ENCODE data around the gene KLHDC7A.

KLHDC7A gene

DNA sequence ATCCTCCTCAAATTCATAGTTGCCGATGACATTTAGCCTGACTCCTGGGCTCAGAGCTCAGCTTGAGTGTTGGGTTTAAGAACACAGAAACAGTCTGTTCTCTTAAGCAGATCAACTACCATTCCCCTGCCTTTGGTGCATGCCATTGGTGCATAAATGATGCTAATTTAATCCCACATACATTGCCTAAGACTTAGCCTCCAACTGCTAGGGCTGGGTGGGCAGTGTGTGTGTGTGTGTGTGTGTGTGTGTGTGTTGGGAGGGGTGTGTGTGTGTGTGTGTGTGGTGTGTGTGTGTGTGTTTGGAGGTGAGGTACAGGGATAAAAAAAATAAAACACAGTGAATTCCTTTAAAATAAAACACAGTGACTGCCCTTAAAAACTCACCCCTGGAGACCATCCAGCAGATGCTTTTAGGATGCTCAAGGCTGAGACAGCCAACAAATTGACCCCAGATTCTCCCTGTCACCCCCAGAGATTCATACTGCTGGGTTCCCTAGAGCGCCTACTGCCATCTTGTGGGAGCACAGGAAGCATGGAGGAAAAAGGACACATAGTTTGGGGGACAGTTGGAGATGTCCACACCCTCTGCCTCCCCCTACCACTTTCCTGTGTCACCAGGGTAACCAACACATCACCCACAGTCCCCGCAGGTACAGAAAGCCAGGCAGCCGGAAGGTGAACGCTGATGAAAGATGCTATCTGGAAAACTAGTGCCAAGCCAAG lies 30.6 kb downstream of the KLHDC7A start:
- no peak for DNase-seq

DNA sequence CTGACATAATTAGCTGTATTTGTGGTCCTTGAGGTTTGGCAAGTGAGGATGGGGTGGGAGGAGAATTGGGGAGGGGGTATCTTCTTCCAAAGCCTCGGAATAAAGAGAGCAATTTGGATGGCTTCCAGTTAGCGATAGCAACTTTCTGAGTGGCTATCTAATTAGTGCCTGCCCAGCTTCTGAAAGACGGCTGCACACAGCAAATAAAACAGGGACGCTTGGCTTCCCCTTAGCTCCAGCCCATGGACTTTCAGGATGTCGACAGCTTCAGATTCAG lies 31.1 kb downstream of the KLHDC7A start:
- DNase-seq: no peak

DNA sequence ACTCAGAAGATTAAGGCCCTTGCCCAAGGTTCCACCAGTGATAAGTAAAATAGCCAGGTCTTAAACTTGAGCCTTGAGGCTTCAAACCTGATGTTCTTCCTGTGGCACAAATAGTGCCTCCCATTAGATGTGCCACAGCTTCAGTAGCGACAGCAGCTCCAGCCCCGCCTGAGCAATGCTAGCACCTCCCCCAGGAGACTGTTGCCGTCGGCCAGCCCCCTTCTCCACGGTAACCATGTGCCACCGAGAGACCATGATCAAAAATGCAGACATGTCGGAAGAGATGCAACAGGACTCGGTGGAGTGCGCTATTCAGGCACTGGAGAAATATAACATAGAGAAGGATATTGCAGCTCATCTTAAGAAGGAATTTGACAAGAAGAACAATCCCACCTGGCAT lies 32.2 kb downstream of the KLHDC7A start:
- no peak for DNase-seq

DNA sequence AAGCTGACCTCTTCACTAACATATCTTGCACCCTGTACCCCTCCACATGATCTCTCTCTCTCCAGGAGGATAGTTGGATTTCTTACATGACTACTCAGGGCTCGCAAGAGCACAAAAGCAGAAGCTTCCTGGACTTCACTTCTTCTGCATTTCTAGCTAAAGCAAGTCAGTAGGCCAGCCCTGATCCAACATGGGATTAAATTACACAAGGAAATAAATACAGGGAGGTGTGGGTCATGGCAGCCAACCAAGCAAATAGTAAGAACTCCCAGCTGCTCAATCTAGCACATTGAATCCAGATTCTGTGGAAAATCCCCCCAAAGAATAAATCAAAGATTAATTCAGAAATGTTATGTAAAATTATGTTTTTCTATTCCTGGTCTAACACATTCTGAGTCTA lies 33.3 kb downstream of the KLHDC7A start:
- no peak for DNase-seq

DNA sequence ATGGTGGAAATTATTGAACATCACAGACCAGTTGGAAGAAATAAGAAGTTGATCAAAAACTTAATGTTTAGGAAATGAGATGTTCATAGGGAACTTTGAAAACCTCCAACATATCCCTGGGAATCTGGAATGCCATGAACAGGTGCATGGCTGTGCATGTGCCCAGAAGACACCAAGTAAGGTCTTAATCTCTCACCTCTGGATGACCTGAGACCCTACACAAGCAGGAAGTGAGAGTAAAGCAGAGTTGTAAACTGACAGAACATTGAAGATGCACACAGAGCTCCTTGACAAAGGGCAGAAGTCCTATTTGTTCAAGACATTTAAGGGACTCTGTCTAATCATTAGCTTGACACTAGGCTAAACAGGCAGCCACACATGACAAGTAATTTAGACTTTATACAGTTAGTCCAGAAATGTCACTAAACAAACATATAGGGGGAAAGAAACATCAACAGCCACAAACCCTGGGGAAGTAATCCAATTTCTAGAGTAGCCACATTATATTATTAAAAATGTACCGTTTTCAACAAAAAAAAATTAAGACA lies 34.5 kb downstream of the KLHDC7A start:
- no peak for DNase-seq

DNA sequence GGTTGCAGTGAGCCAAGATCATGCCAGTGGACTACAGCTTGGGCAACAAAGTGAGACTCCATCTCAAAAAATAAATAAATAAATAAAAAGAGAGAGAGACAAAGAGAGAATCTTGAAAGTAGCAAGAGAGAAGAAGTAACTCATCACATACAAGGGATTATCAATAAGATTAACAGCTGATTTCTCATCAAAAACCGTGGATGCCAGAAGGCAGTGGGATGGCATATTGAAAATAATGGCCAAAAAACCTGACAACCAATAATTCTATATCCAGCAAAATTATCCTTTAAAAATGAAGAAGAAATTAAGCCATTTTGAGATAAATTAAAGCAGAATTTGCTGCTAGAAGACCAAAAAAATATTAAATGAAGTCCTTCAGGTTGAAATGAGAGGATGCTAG lies 35.7 kb downstream of the KLHDC7A start:
- DNase-seq: no peak

DNA sequence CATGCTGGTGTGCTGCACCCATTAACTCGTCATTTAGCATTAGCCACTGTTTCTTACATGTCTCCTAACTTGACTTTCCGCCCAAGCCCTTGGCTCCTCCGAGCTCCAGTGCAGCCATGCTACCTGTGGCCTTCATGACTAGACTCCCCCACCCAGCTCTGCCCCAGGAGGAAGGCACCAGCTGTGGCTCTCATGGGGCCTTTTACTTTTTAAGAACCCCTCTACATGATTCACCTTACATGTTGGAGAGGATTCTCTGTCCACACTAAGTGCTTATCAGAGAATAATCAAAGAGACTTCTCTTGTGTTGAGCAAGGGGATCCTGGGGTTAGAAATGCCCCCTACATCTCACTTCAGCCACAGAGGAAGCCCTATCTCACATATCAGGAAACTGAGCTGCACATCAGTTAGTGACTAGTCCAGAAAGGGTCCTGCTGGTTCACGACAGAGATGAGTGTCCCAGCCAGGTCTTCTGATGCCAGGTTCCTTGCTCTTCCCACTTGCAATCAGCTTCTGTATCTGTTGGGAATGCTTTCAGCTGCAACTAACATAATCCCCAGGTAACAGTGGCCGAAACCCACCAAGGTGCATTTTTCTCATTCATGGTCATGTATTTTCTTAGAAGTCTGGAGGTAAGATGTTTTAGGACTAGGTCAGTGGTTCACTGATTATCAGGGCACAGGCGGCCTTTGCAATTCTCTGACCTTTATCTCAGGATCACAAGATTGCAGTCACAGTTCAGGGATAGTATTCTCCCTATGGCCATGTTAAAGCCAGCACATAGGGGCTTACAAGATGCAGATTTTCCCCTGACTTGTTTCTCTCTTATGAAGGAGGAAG lies 45.9 kb downstream of the KLHDC7A start:
- no peak for DNase-seq

DNA sequence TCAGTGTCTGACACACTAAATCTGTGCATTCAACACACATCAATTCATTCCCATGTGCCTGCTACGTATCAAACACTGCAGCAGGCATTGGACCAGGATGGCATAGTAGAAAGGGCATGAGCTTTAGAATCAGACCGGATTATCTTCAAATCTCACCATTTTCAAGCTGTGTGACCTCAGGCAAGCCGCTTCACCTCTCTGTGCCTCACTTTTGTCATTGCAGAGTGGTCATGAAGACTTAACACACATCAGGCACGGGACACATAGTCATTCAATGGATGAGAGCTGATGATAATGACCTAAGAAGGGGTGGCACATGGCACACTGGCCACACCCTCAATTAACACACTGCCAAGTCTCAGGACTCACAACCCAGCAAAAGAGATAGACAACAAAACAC lies 46.8 kb downstream of the KLHDC7A start:
- DNase-seq: no peak

DNA sequence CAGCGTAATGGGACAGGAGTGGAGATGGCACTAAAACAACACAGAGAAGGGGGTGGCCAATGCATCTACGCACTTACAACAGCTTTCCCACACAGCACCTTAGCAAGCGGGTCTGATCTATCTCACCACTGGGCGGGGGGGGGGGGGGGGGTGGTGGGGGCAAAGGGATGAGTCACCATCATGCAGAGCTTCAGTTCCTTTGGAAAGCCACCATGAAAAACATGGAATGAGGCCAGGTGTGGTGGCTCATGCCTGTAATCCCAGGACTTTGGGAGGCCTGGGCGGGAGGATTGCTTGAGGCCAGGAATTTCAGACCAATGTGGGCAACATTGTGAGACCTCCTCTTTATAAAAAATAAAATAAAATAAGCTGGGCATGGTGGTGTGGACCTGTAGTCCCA lies 47.2 kb downstream of the KLHDC7A start:
- no peak for DNase-seq

DNA sequence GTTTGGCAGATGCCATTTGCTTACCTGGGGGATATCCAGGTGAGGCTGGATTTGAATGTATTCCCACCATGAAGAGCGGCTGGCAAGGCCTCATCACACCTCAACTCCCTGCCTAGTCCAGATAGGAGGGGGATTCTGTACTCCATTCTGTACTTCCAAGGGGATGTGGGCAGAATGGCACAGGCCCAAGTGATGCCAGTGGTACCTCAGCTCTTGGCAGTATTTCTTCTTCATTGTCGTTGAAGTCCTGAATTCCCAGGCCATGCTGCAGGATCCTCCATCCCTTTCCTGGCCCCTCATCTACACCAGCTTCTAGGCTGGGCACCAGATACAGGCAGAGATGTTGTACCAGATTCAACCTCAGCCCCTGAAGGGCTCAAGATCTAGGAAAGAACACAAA lies 47.9 kb downstream of the KLHDC7A start:
- no peak for DNase-seq

DNA sequence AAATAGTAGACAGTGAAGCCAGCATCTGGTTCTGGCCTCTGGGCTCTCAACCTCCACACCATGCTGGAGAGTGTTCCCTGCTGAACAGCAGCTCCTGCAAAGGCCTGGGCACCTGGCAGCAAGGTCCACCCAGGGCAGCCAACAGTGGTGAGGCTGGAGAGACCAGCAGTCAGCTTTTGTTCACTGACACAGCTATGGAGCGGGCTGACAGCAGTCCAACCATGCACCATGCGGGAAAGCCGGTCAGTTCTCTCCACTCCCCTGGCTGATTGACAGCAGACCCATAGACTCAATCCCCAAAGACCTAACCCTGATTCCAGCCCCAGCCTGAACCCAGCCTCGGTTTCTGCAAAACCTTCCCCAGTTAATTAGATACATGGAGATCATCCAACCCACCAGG lies 49.0 kb downstream of the KLHDC7A start:
- no peak for DNase-seq

DNA sequence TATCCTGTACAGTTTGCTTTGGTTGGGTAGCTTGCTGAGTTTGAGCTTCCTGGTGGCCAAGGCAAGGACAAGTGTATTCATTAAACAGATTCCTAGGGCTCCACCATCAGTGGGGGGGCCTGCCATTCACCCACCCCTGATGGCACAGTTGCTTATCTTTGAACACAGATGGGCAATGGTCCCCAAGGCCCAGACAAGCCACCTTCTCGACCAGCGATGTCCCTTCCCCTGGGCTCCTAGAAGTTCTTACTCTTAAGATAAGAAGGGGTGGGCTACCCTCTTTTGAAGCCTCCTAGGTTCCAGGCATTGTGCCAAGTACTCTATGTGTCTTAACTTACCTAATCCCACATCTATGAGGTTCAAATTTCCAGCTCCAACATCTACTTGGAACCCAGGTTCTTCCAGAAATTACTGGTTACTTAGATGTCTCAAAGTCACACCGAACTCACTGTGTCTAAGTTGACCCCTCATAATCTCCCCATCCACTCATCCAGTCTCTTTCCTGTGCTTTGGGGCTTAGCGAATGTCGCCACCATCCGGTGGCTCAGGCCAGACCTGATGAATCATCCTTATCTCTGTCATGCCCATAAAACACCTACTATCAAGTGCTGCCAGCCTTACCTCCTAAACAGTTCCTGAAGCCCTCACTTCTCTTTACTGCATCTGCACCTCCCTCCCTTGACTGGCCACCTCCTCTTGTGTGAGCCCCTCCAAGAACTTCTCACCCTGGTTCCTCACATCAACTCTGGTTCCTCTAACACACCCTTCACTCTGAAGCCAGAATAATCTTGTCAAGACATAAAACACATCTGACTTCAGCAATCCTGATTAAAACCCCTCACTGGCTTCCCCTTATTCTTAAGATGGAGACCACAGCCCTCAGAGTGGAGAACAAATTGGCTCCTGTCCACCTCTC lies 50.1 kb downstream of the KLHDC7A start:
- DNase-seq: no peak

DNA sequence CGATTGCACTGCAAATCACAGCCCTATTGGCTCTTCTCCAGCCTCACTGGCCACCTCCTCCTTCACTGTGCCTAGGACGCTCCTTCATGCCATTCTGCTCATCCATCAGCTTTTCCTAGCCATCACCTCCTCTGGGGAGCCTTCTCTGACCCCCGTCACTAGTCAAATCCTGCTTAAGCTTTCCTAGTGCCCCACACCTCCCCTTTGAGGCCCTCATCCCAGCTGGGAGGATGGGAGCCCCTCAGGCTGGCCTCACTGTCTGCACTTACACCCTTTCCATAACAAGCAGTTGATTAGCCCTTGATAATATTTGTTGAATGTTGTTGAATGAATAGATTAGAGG lies 50.7 kb downstream of the KLHDC7A start:
- DNase-seq: no peak

DNA sequence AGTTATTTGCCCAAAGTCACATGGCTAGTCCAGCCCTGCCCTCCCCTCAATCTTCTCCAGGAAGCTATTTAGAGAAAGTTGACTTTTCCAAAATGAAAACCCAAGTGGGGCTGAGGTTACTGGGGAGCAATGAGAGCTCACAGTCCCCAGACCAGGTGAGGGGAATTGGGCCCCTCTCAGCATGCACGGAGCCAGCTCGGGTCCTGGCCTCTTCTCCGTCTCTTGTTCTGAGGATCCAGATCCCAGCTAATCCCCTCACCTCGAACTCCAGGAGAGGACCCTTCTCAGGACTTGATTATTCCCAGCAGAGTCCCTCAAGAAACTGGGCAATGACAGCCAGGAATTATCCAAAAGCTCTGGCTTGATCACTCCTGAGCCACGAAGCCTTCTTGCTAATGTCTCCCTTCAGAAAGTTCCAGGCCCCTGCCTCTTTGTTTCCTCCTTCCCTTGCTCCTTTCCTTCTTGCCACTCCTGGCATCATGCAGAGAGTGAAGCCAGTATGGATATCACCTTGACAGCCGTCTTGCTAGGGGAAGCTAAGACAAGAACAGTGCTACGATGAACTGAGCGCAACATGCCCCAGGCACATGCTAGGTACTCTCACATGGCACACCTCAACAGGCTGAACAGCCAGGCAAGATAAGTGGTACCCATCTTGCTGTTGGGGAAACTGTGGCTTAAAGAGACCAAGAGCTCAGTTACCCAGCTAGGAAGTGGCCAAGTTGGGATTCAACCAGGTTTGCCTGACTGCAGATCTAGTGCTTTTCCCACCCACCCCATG lies 51.9 kb downstream of the KLHDC7A start:
- no peak for DNase-seq

DNA sequence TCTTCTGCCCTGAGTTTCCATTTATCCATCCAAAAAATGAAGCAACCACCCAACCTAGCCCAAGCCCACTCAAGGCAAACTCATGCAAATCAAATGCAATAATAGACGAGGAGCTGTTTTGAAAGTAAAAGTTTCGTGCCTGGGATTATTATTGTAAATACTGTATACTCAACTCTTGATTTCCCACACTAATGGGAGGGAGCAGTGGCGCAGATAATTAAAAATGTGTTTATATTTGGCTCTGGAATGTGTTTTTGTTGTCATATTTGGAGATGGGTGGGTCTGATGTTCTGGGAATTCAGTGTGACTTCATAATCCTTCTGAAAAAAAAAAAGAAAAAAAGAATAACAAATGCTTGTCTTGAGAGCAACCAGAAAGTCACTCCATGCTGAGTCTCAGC lies 52.5 kb downstream of the KLHDC7A start:
- DNase-seq: no peak

DNA sequence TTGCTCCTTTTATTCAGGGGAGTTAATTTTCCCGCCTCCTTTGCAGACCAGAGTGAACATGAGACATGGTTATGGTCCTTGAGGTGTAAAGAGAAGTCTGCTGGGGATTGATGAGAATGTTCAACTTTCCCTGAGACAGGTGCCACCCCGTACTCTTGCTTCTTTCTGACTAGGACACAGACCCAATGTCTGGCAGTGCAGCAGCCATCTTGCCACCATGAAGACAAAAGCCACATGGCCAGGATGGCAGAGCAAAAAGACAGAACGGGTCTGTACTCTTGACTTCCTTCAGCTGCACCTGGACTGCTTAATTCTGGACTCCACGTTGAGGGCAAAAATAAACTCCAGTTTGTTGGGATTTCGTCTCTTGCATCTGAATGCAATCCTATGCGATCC lies 54.1 kb downstream of the KLHDC7A start:
- DNase-seq: no peak

Data from NCI-H2081 treated with DMSO at 0.1 percent for 48 hours (cell line).